ENCODE data around the gene MTX1.

Gene MTX1

DNA sequence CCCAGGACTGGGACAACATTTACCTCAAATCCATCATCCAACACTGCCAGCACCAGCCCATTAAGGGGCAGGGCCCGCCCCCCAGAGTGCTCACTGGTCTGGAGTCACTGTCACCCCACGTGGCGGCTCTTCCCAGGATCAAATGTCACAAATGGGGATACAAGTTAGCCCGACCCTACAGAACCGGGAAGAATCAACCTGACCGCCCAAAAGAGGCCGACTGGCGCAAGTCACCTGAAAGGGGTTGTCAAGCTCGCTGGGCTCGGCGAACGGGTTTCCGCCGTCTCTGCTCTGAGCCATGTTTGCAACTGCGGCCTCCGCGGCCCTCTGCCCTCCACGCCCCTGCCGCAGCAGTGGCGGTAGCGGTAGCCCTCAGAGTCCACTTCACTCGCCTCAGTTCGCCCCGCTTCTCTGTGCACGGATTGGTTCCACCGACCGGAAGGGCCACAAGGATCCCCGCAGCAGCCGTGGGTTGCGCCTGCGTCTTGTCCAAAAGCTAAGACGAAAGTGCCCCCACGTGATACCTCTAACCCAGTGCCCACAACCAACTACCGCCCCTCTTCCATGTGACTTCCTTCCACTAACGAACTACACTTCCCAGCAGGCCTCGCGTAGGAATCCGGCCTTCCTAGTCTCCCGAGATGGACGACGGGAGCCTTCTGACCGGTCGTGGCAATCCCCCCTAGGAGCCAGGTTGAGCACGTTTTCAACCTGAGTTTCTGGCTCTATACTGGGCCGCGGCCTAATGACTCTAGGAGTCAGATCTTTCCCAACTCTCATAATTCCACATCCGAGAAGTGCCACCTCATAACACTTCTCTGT is 53.6 kb downstream of the MTX1 start, which contains the start of gene SCAMP3:
SCAMP3 (minus strand) TSS at position 509 of the 822 bp plus-strand sequence; CDS start at position 300, 209 bp downstream.
- DNase-seq = peak; percentile 97 to 99 (median 98)

DNA sequence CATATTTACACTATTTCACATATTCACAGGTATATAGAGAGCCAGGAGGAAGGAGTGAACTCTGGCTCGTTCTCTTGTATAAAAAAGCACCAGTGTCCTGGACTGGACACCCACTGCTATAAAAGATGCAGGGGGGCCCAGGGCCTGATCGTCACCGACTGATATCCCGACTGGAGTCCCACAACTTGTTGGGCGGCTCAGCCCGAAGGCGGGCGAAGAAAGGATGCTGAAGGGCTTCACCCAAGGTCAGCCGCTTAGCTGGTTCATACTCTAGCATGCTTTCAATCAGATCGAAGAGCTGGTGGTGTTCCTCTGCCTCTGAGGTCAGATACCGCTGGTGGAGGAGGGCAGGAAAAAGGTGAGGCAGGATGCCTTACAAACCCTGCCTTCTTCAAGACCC is 54.6 kb downstream of the MTX1 start:
- DNase-seq = no peak
